GM13977 (cell line): ENCODE results near the gene SMIM20.

ENCODE experiments used
- DNase-seq: peaks from one replicate; pipeline ENCODE4 v3.0.0; 2012; ENCODE audit warnings: low spot score
- in situ Hi-C: fragments of 300-500 bp; cut with MboI; formaldehyde crosslinking; loops from one replicate; pipeline ENCODE4 v1.12.0; 2022; ENCODE audit warnings: low sequenced_read_pairs, low pct_unique_long_range_greater_than_20kb, mixed read lengths, inconsistent platforms; ENCODE audit not compliant: unreplicated experiment
- TF ChIP-seq, protein P1 (sequence below): IDR thresholded peaks from 2 replicates; pipeline ENCODE4 v1.5.1; 2012; ENCODE audit warnings: mild to moderate bottlenecking, control low read depth; ENCODE audit not compliant: insufficient read depth; ENCODE audit errors: extremely low read depth, missing control alignments

The SMIM20 gene

DNA sequence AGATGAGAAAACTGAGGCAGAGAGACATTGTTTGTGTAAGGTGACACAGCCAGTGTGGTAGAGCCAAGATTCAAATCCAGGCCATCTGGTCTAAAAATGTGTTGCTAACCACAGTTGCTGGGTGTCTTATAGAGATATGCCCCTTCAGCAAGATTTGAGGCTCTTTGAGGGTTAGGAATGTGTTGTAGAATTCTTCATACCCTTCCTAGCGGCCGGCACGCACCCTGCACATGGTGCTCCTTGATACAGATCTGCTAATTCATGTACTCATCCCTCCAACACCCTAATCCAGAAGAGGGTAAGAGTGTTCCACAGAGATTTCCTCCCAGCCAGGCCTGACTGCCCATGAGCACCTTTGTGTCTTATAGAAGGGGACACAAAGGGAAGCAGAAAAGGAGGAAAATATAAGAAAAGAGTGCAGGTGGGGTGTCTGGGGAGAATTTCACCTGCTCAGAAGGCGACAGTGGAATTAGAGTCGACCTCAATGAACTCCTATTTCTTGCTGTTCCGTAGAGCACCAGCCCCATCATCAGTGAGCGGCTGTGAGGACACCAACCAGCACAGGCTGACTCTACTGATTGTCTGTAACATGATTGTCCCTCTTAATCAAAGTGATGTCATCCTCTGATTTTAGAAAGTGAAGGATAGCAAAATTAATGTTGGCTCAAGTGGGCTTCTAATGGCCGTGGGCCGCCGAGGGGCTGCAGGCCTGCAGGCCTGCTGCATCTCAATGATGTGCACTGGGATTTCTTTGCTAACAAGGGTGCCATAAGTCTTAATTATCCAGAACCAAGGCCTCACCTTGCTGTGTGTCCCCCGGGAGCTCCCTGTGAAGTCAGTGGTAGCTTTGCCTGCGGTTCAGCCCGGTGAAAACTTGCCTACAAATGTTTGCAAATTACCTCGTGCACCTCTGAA lies 24.2 kb upstream of the SMIM20 start:
- DNase-seq: no peak
- TF ChIP-seq, protein P1, sequence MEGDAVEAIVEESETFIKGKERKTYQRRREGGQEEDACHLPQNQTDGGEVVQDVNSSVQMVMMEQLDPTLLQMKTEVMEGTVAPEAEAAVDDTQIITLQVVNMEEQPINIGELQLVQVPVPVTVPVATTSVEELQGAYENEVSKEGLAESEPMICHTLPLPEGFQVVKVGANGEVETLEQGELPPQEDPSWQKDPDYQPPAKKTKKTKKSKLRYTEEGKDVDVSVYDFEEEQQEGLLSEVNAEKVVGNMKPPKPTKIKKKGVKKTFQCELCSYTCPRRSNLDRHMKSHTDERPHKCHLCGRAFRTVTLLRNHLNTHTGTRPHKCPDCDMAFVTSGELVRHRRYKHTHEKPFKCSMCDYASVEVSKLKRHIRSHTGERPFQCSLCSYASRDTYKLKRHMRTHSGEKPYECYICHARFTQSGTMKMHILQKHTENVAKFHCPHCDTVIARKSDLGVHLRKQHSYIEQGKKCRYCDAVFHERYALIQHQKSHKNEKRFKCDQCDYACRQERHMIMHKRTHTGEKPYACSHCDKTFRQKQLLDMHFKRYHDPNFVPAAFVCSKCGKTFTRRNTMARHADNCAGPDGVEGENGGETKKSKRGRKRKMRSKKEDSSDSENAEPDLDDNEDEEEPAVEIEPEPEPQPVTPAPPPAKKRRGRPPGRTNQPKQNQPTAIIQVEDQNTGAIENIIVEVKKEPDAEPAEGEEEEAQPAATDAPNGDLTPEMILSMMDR: no peak
- in situ Hi-C loops: no loop called here

DNA sequence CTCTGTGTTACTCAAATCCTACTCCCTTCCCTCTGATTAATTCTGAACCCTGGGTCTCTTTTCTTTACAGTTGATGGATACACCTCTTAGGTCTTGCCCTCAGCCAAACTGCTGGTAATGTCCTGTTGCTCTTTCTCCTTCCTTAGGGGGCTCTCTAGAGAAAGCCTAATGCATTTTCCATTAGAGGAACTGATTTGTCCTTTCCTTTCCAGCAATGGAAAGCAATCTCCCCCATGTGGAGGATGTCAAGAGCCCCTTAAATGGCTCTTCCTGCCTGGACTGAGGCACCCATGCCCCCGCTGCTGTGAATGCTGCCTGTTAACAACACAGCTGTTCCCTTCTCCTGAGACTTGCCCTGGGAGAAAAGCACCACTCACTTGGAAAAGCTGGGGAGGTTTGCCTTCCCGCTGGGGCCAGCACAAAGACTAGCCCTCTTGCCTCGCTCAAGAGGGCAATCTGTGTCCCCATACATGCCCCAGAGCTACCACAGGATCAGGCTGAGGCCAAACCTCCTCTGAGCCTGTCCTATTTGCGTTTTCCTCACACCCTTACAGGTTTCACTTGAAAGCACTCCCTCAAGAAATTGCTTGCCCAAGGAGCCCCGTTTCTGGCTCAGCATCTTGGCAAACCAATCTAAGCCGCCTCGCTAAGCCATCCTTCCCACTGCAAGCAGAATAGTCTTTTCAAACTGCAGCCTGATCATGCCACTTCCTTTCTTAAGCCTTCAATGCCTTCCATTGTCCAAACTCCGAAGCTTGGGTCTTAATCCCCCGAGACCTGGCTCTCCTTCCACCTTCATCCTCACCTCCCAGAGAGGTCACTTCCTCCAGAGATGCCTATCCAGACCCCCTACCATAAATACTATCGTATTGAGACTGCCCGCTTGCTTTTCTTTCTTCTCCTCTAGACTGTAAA lies 23.2 kb upstream of the SMIM20 start:
- in situ Hi-C loops: no loop called here
- DNase-seq: no peak
- TF ChIP-seq, protein P1: no peak

DNA sequence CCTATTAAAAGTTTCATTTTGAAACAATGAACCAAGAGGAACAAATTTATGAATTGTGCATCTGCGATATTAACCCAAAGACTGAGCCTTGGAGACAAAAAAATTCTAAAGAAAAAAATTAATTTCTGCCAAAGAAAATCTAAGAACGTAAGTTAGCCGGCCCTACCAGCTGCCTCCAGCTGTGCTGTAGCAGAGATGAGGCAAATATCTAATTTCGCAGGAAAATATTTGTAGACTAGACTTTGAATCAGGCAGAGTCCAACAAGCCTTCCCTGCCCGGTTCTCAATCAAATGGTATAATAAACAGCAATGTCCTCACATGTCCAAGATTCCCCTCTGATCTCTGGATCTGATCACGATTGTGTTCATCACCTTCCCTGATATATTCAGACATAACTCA lies 21.2 kb upstream of the SMIM20 start:
- TF ChIP-seq, protein P1: no peak
- DNase-seq: no peak
- in situ Hi-C loops: no loop called here

DNA sequence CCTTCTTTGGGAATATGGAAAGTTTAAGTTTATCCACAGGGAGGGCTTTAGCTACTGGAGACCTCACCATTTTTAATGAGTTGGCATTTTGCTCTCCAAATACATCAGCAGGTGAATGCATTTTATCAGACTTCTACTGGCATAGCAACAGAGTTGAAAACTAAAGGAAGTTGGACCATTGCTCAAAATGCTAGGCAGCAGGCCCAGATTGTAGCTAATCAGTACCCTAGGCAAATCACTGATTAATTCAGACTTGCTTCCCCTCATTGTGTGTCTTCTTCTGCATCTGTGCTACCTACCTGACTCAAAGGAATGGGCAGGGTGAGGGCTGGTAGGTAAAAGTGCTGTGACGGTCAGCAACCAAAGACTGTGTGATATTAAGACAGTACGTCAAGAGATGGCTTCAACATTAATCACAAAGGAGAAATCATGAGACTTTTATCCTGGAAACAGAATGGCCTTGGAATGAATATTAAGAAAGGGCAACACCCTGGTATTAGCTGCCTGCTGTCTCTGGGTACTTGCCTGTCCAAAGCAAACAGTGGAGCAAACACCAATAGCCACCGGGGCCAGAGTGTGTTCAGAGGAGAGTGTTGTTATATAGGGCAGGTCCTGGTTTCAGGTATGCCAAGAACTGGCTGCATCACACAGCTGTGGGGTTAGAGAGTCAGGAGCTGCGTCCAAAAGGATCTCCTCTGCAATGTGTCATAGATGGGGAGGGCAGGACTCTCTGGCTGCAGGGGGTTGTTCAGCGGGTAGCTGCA lies 17.1 kb upstream of the SMIM20 start:
- in situ Hi-C loops: no loop called here
- TF ChIP-seq, protein P1: no peak
- no peak for DNase-seq

DNA sequence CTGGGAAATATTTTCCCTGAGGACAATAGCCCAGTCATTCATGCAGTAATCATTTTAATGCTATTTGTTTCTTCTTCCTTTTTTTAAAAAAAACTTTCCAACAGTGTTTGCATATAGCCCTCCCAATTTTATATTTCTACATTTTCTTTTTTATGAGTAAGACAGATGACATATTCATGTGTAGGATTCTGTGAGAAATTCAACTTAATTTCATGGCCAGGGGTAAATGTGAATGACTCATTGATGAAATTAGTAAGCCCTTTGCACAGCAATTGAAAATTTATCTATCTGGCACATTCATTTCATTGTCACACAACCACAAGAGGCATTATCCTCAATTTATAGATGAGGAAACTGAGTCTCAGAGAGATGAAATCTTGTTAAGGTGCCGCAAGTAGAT lies 13.7 kb upstream of the SMIM20 start:
- no peak for DNase-seq
- TF ChIP-seq, protein P1: no peak
- in situ Hi-C loops: no loop called here

DNA sequence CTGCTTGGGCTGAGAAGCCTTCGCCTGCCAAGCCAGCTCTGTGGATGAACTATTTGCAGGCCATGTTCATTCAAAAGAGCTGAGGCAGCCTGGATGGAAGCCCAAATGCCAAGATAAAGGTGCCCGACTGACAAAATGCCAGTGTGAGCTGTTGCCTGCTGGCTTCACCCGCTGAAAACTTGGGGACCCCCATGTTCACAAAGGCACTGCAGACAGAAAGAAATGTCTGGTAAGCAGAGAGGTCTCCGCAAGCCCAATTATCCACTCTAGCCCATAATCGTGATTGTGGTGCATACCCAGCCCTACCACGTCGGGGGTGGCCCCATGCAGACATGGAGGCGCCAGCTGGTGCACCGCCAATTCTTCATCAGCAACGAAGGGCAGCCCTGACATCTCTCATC lies 13.0 kb upstream of the SMIM20 start:
- TF ChIP-seq, protein P1: no peak
- in situ Hi-C loops: no loop called here
- DNase-seq: no peak
